ENCODE measurements around the gene MYH9.
"Not testable (repeated sequence)": the region's sequence is repeated elsewhere in the genome, so short reads cannot be mapped to it uniquely, and the experiment has no call there.

The MYH9 gene

GRCh38 chr22:36262307-36262706 lies 125.5 kb downstream of the MYH9 start:
- DNase-seq, result not testable (repeated sequence)

GRCh38 chr22:36261675-36262074 lies 126.1 kb downstream of the MYH9 start:
- DNase-seq, result not testable (repeated sequence)

GRCh38 chr22:36259615-36260300 lies 128.0 kb downstream of the MYH9 start:
- DNase-seq, result no peak

- DNase-seq, result peak; percentile 24
These were observed 128.8 kb downstream of the MYH9 start for GRCh38 chr22:36258701-36259614.

- peak; percentile 18 for DNase-seq
These were observed 129.7 kb downstream of the MYH9 start for GRCh38 chr22:36257948-36258670.

- no peak for DNase-seq
These were observed 130.5 kb downstream of the MYH9 start for GRCh38 chr22:36257308-36257707.

- DNase-seq, result no peak
These were observed 131.3 kb downstream of the MYH9 start for GRCh38 chr22:36256478-36256877.

- DNase-seq, result not testable (repeated sequence)
These were observed 132.2 kb downstream of the MYH9 start for GRCh38 chr22:36255572-36255971.

GRCh38 chr22:36253523-36254490 lies 134.0 kb downstream of the MYH9 start:
- peak; percentile 22 for DNase-seq

GRCh38 chr22:36252754-36253522 lies 134.8 kb downstream of the MYH9 start, which contains the start of gene APOL1:
Gene APOL1, plus strand, starts transcription at chr22:36253133. Its CDS starts 1,823 bp downstream, at chr22:36254956.
- DNase-seq, result peak; percentile 74

GRCh38 chr22:36251979-36252608 lies 135.7 kb downstream of the MYH9 start:
- not testable (repeated sequence) for DNase-seq

- DNase-seq, result not testable (repeated sequence)
These were observed 137.3 kb downstream of the MYH9 start for GRCh38 chr22:36250292-36250960.

GRCh38 chr22:36249160-36249559 lies 138.6 kb downstream of the MYH9 start:
- DNase-seq, result no peak

- no peak for DNase-seq
These were observed 139.8 kb downstream of the MYH9 start for GRCh38 chr22:36247955-36248354.

GRCh38 chr22:36246718-36247117 lies 141.0 kb downstream of the MYH9 start:
- DNase-seq, result no peak

GRCh38 chr22:36245805-36246356 lies 141.9 kb downstream of the MYH9 start:
- no peak for DNase-seq

- no peak for DNase-seq
These were observed 143.0 kb downstream of the MYH9 start for GRCh38 chr22:36244522-36245391.

- no peak for DNase-seq
These were observed 143.8 kb downstream of the MYH9 start for GRCh38 chr22:36243986-36244385.

All from CD4-positive, alpha-beta T cell treated with Interleukin-4 for 4 hours (primary cell).